ENCODE results near the gene TM9SF2. TPM values are rescaled to one million over a fixed set of nuclear protein-coding genes. Genes with fewer than 3 reads are reported as not detected.

The TM9SF2 gene
- total and polyA plus RNA-seq, 9 of the 15 experiments (the other 6 are each of a cell fraction or from before 2014, with no cell fraction given), result 23.3 to 83.2 (median 55.1) TPM

GRCh38 chr13:99545979-99546378, 44.7 kb downstream of the TM9SF2 start (continued):
- TF ChIP-seq EHMT2 (IDR thresholded peaks at IDR 0.05) (no peak), UBTF (IDR thresholded peaks at IDR 0.05; ENCODE audit: borderline replicate concordance in 1 of 2, low read depth in 2 of 2, low read length in 2 of 2) (no peak), RBM39 (optimal IDR thresholded peaks at IDR 0.05; ENCODE audit: low read depth, low read length) (no peak), MYBL2 (IDR thresholded peaks at IDR 0.05; ENCODE audit: low read depth) (no peak), MYBL2 (CRISPR knock-in tag; IDR thresholded peaks at IDR 0.05; ENCODE audit: borderline replicate concordance) (no peak), ZNF217 (CRISPR knock-in tag; IDR thresholded peaks at IDR 0.05) (no peak), ARID4B (CRISPR knock-in tag; IDR thresholded peaks at IDR 0.05) (no peak), NFXL1 (CRISPR knock-in tag; IDR thresholded peaks at IDR 0.05) (no peak), MCM2 (IDR thresholded peaks at IDR 0.05; ENCODE audit: low read depth) (no peak)
